Mesenchymal stem cell (in vitro differentiated cells and primary cell): ENCODE measurements around the gene CELA1.
A peak's percentile ranks its signal among the peaks of the same experiment; 100 is the strongest.

Experiments
- DNase-seq: peaks from one replicate; pipeline ENCODE4 v3.0.0-alpha.2; 2013
- H2AFZ ChIP-seq: one replicate; pipeline ENCODE4 v1.6.1; 2013; ENCODE audit warnings: low read depth, mild to moderate bottlenecking, control low read depth, inconsistent platforms, low read length, moderate library complexity
- H2AK5ac ChIP-seq: 2 replicates; pipeline ENCODE4 v1.6.1; 2013; ENCODE audit warnings: low read length, moderate library complexity, mild to moderate bottlenecking, inconsistent platforms; ENCODE audit not compliant: severe bottlenecking
- H2BK120ac ChIP-seq: one replicate; pipeline ENCODE4 v1.6.1; 2013; ENCODE audit warnings: low read depth, mild to moderate bottlenecking, inconsistent platforms, low read length, moderate library complexity
- H2BK12ac ChIP-seq, 2 experiments: one replicate each; pipeline ENCODE4 v1.6.1; 2013; ENCODE audit warnings: inconsistent platforms in 2 of 2, low read length in 2 of 2, mild to moderate bottlenecking in 2 of 2, moderate library complexity in 2 of 2, control low read depth in 1 of 2
- H2BK15ac ChIP-seq: one replicate; pipeline ENCODE4 v1.6.1; 2013; ENCODE audit warnings: mild to moderate bottlenecking, low read depth, inconsistent platforms; ENCODE audit not compliant: poor library complexity, severe bottlenecking
- H2BK5ac ChIP-seq: 2 replicates; pipeline ENCODE4 v1.6.1; 2013; ENCODE audit warnings: low read depth, mild to moderate bottlenecking, low read length, control low read depth, inconsistent platforms; ENCODE audit not compliant: poor library complexity, severe bottlenecking
- H3K14ac ChIP-seq, 2 experiments: one replicate each; pipeline ENCODE4 v1.6.1; 2013; ENCODE audit warnings: inconsistent platforms in 2 of 2, low read length in 2 of 2, control low read depth in 1 of 2, mild to moderate bottlenecking in 1 of 2, moderate library complexity in 1 of 2
- H3K18ac ChIP-seq, 2 experiments: one replicate each; pipeline ENCODE4 v1.6.1; 2013; ENCODE audit warnings: inconsistent platforms in 2 of 2, low read length in 2 of 2, control low read depth in 1 of 2, low read depth in 1 of 2, mild to moderate bottlenecking in 1 of 2
- H3K23ac ChIP-seq, 2 experiments: one replicate each; pipeline ENCODE4 v1.6.1; 2013; ENCODE audit warnings: inconsistent platforms in 2 of 2, low read length in 2 of 2, mild to moderate bottlenecking in 2 of 2, moderate library complexity in 2 of 2, control low read depth in 1 of 2
- H3K27ac ChIP-seq: 2 replicates; pipeline ENCODE4 v1.5.1; 2013; ENCODE audit warnings: mild to moderate bottlenecking, moderate library complexity, low read length, control low read depth, inconsistent platforms; ENCODE audit not compliant: poor library complexity, severe bottlenecking
- H3K27me3 ChIP-seq, 2 experiments: 2 replicates each; pipeline versions ENCODE4 v1.6.1 to v1.7.0; 2013; ENCODE audit warnings: low read length in 2 of 2, mild to moderate bottlenecking in 2 of 2, moderate library complexity in 2 of 2, control low read depth in 1 of 2, inconsistent platforms in 1 of 2; ENCODE audit not compliant: control insufficient read depth in 1 of 2, insufficient read depth in 1 of 2
- H3K36me3 ChIP-seq, 2 experiments: 2 replicates each; pipeline versions ENCODE4 v1.6.1 to v1.7.0; 2013; ENCODE audit warnings: low read length in 2 of 2, control low read depth in 1 of 2, inconsistent platforms in 1 of 2, low read depth in 1 of 2, mild to moderate bottlenecking in 1 of 2; ENCODE audit not compliant: insufficient read depth in 2 of 2, control insufficient read depth in 1 of 2
- H3K4ac ChIP-seq, 2 experiments: one replicate each; pipeline ENCODE4 v1.6.1; 2013; ENCODE audit warnings: inconsistent platforms in 2 of 2, low read length in 2 of 2, mild to moderate bottlenecking in 2 of 2, moderate library complexity in 2 of 2, control low read depth in 1 of 2, low read depth in 1 of 2
- H3K4me1 ChIP-seq: 2 replicates; pipeline ENCODE4 v1.6.1; 2013; ENCODE audit warnings: low read depth, low read length, control low read depth; ENCODE audit not compliant: control insufficient read depth, insufficient read depth
- H3K4me2 ChIP-seq: 2 replicates; pipeline ENCODE4 v1.6.1; 2013; ENCODE audit warnings: low read length, mild to moderate bottlenecking, inconsistent platforms; ENCODE audit not compliant: poor library complexity, severe bottlenecking
- H3K4me3 ChIP-seq, 2 experiments: 2 replicates each; pipeline versions ENCODE4 v1.5.1 to v1.7.0; 2013; ENCODE audit warnings: low read length in 2 of 2, mild to moderate bottlenecking in 2 of 2, control low read depth in 1 of 2, low read depth in 1 of 2; ENCODE audit not compliant: insufficient read depth in 1 of 2
- H3K79me1 ChIP-seq: replicated peaks from 2 replicates; pipeline ENCODE4 v1.6.1; 2013; ENCODE audit warnings: mild to moderate bottlenecking, control low read depth, low read length, inconsistent platforms; ENCODE audit not compliant: poor library complexity, severe bottlenecking
- H3K9ac ChIP-seq: 2 replicates; pipeline ENCODE4 v1.7.0; 2013; ENCODE audit warnings: mild to moderate bottlenecking, low read length, moderate library complexity
- H3K9me3 ChIP-seq: 2 replicates; pipeline ENCODE4 v1.7.0; 2013; ENCODE audit warnings: mild to moderate bottlenecking, low read length; ENCODE audit not compliant: control insufficient read depth
- H4K8ac ChIP-seq: one replicate; pipeline ENCODE4 v1.6.1; 2013; ENCODE audit warnings: inconsistent platforms, mild to moderate bottlenecking, low read length, moderate library complexity
- H4K91ac ChIP-seq: one replicate; pipeline ENCODE4 v1.6.1; 2013; ENCODE audit warnings: mild to moderate bottlenecking, low read length, inconsistent platforms
- WGBS: methylation state at CpG from one replicate; pipeline ENCODE4 v1.1.7; 2013; ENCODE audit warnings: mixed read lengths; 5-methylcytosine and 5-hydroxymethylcytosine counted together

CELA1 gene

DNA sequence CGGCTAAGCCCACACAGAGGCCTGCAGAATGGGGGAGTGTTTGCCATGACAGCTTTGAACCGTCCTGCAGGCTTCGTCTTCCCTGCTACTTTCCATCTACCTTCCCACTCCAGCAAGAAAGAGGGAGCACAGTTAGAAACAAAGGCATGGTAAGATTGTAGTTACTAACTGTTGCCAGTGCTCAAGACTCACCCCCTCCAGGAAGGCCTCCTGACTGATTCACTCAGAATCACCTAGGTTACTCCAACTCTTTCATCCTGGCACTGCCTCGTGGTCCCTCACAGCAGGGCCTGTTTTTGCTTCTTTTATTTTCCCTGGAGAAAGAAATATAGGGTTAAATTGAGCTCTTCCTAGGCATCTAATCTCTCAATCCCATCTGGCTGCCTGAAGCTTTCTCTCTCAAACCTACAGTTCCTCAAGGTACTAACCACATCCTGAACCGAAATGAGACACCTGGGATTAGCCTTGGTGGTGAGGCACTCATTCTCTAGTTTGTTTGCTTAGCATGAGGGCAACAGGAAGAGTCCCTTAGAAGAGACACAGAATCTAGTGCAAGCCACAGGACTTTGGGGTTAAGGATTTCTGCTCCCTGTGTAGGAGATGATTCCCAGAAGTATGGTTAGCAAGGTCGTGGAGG lies 36.9 kb upstream of the CELA1 start:
- Histone ChIP-seq H3K9me3 (no peaks in the 10 kb centered on the region), H3K4me3 (no peak overlapping the region), H2BK15ac (no peak overlapping the region), H3K27ac (no peak overlapping the region), H3K4me1 (peaks cover 16% of the 10 kb centered on the region), H4K91ac (no peak overlapping the region), H3K79me1 (no peaks in the 10 kb centered on the region), H3K4me2 (no peak overlapping the region), H3K9ac (no peak overlapping the region), H3K14ac (no peak overlapping the region), H2AK5ac (no peak overlapping the region), H3K4ac (no peak overlapping the region), H3K36me3 (peaks cover 0 to 3% of the 10 kb centered on the region in 2 experiments), H4K8ac (no peak overlapping the region), H2AFZ (no peak overlapping the region), H2BK120ac (no peak overlapping the region), H3K18ac (no peak overlapping the region), H3K23ac (no peak overlapping the region), H3K27me3 (no peaks in the 10 kb centered on the region), H2BK5ac (no peak overlapping the region), H2BK12ac (no peak overlapping the region)
- WGBS: 90% methylated on average over 4 of the region's 6 CpGs
- DNase-seq: no peak

GRCh38 chr12:51382173-51382572 lies 35.7 kb upstream of the CELA1 start:
- H2AK5ac ChIP-seq: no peak overlapping the region
- H2BK120ac ChIP-seq: no peak overlapping the region
- no peak overlapping the region for H2BK12ac ChIP-seq
- no peak overlapping the region for H4K8ac ChIP-seq
- H2BK15ac ChIP-seq: no peak overlapping the region
- peaks cover 0 to 3% of the 10 kb centered on the region in 2 experiments for H3K36me3 ChIP-seq
- H4K91ac ChIP-seq: no peak overlapping the region
- H2BK5ac ChIP-seq: no peak overlapping the region
- no peaks in the 10 kb centered on the region for H3K79me1 ChIP-seq
- H3K27ac ChIP-seq: no peak overlapping the region
- no peak overlapping the region for H3K9ac ChIP-seq
- no peak overlapping the region for H3K14ac ChIP-seq
- H3K9me3 ChIP-seq: no peaks in the 10 kb centered on the region
- peaks cover 12% of the 10 kb centered on the region for H3K4me1 ChIP-seq
- no peak overlapping the region for H3K18ac ChIP-seq
- no peak overlapping the region for H3K4ac ChIP-seq
- no peak overlapping the region for H3K4me2 ChIP-seq
- WGBS: 95% methylated on average over 7 of the region's 7 CpGs
- DNase-seq: no peak
- H3K23ac ChIP-seq: no peak overlapping the region
- no peak overlapping the region for H2AFZ ChIP-seq
- H3K4me3 ChIP-seq: no peak overlapping the region
- H3K27me3 ChIP-seq: peaks cover 0 to 4% of the 10 kb centered on the region in 2 experiments

- Histone ChIP-seq H3K27ac (no peak overlapping the region), H2BK12ac (no peak overlapping the region)
Measured at GRCh38 chr12:51381226-51382079, 35.0 kb upstream of the CELA1 start.

DNA sequence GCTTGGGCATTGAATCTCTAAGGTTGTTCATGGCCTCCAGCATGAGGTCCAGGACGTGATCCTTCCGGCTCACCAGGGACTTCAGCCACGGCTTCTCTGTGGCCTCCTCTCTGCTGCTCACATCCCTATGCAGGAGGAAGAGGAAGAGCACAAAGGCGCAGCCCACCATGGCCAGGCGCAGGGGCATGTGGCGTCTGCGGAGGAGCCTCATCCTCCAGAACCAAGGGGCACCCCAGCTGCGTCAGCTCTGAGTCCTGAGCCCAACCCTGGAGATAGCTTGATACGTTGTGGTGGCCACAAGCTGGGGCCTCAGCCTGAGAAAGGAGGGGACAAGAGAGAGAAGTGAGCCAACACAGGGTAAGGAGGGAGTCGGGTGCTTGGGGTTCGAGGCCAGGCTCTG lies 33.1 kb upstream of the CELA1 start:
- H2BK12ac ChIP-seq: no peak overlapping the region
- H2AK5ac ChIP-seq: peak overlapping the region; percentile 35
- no peak overlapping the region for H3K9ac ChIP-seq
- no peaks in the 10 kb centered on the region for H3K9me3 ChIP-seq
- no peak overlapping the region for H3K23ac ChIP-seq
- H2BK120ac ChIP-seq: no peak overlapping the region
- H3K27ac ChIP-seq: no peak overlapping the region
- DNase-seq: no peak
- peaks cover 0 to 6% of the 10 kb centered on the region in 2 experiments for H3K27me3 ChIP-seq
- no peak overlapping the region for H3K14ac ChIP-seq
- H2AFZ ChIP-seq: no peak overlapping the region
- no peaks in the 10 kb centered on the region for H3K79me1 ChIP-seq
- H3K4me3 ChIP-seq: no peak overlapping the region
- H3K4me1 ChIP-seq: peaks cover 12% of the 10 kb centered on the region
- no peak overlapping the region for H4K91ac ChIP-seq
- H4K8ac ChIP-seq: no peak overlapping the region
- H3K18ac ChIP-seq: no peak overlapping the region
- 99% methylated on average over 9 of the region's 11 CpGs for WGBS
- H3K36me3 ChIP-seq: peaks cover 0 to 6% of the 10 kb centered on the region in 2 experiments
- H2BK5ac ChIP-seq: no peak overlapping the region
- H3K4ac ChIP-seq: no peak overlapping the region
- no peak overlapping the region for H3K4me2 ChIP-seq
- H2BK15ac ChIP-seq: no peak overlapping the region

More at GRCh38 chr12:51381226-51382079, 35.0 kb upstream of the CELA1 start:
- no peak overlapping the region for H3K23ac ChIP-seq
- peaks cover 0 to 6% of the 10 kb centered on the region in 2 experiments for H3K36me3 ChIP-seq
- H2BK15ac ChIP-seq: no peak overlapping the region
- no peaks in the 10 kb centered on the region for H3K79me1 ChIP-seq
- H2BK5ac ChIP-seq: no peak overlapping the region
- no peak overlapping the region for H3K9ac ChIP-seq
- H3K14ac ChIP-seq: no peak overlapping the region
- H4K8ac ChIP-seq: peak overlapping the region; percentile 4
- H3K27me3 ChIP-seq: peaks cover 0 to 6% of the 10 kb centered on the region in 2 experiments
- no peak for DNase-seq
- WGBS: 77% methylated on average over 4 of the region's 5 CpGs
- no peaks in the 10 kb centered on the region for H3K9me3 ChIP-seq
- H3K4me2 ChIP-seq: no peak overlapping the region
- H3K4ac ChIP-seq: no peak overlapping the region
- H2AK5ac ChIP-seq: no peak overlapping the region
- H4K91ac ChIP-seq: no peak overlapping the region
- H2BK120ac ChIP-seq: no peak overlapping the region
- peaks cover 12% of the 10 kb centered on the region for H3K4me1 ChIP-seq
- no peak overlapping the region for H2AFZ ChIP-seq
- no peak overlapping the region for H3K4me3 ChIP-seq
- no peak overlapping the region for H3K18ac ChIP-seq
